ENCODE data around the gene WDR64.

DNA sequence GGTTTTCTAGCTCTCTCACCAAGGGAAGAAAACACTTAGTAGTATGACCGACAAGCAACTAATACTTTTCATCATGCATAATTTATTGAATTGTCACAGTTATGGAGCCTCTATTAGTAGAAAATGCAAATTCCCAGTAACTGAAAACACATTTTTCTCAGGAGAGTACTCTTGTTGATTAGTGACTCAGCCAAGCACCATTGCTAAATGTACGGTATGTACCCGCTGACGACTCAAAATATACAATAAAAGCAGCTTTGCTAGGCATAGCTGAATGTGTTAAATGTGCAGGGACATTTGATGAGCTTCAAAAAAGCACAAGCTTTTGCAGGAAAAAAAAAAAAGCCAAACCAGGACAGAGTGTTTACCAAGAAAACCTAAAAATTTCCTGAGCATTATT is 63.9 kb downstream of the WDR64 start:
- TF ChIP-seq CTCF (IDR thresholded peaks at IDR 0.05; ENCODE audit: low read length) (no peak), EZH2 (IDR thresholded peaks at IDR 0.05; ENCODE audit: borderline replicate concordance, low read length) (no peak)
